GM23338 (cell line): ENCODE measurements around the gene LMAN1L. TPM values are rescaled to one million over a fixed set of nuclear protein-coding genes. Genes with fewer than 3 reads are reported as not detected.

Experiments used
- ATAC-seq: fragments of 200-7000 bp; cut with Tn5 transposase; 3 replicates; pipeline ENCODE4 v1.9.1; 2020
- DNase-seq: peaks from one replicate; pipeline ENCODE4 v3.0.0-alpha.2; 2015; ENCODE audit warnings: low spot score
- H2AFZ ChIP-seq: fragments of 200-600 bp; sonication (generic); 2 replicates; pipeline ENCODE4 v1.8.0; 2016; ENCODE audit warnings: antibody characterized with exemption, mild to moderate bottlenecking, moderate library complexity
- H3F3A ChIP-seq: fragments of 200-600 bp; sonication (generic); replicated peaks from 2 replicates; pipeline ENCODE4 v1.8.0; 2017; ENCODE audit warnings: antibody characterized with exemption, mixed run types, low read depth
- H3K27ac ChIP-seq: fragments of 200-600 bp; sonication (generic); 2 replicates; pipeline ENCODE4 v1.6.1; 2016; ENCODE audit warnings: low read depth
- H3K27me3 ChIP-seq: fragments of 200-600 bp; sonication (generic); 2 replicates; pipeline ENCODE4 v1.8.0; 2016; ENCODE audit warnings: mild to moderate bottlenecking, mixed run types, moderate library complexity; ENCODE audit not compliant: insufficient read depth
- H3K36me3 ChIP-seq: fragments of 200-600 bp; sonication (generic); 2 replicates; pipeline ENCODE4 v1.8.0; 2016; ENCODE audit warnings: mild to moderate bottlenecking; ENCODE audit not compliant: insufficient read depth
- H3K4me1 ChIP-seq: fragments of 200-600 bp; sonication (generic); 2 replicates; pipeline ENCODE4 v1.8.0; 2016; ENCODE audit warnings: mild to moderate bottlenecking, moderate library complexity; ENCODE audit not compliant: insufficient read depth
- H3K4me2 ChIP-seq: fragments of 200-600 bp; sonication (generic); 2 replicates; pipeline ENCODE4 v1.7.1; 2017; ENCODE audit warnings: mixed run types
- H3K4me3 ChIP-seq: fragments of 200-600 bp; sonication (generic); 2 replicates; pipeline ENCODE4 v1.6.1; 2016; ENCODE audit warnings: mixed run types
- H3K79me2 ChIP-seq: fragments of 200-600 bp; sonication (generic); replicated peaks from 2 replicates; pipeline ENCODE4 v1.8.0; 2017; ENCODE audit warnings: mild to moderate bottlenecking; ENCODE audit not compliant: insufficient read depth
- H3K9me2 ChIP-seq: fragments of 200-600 bp; sonication (generic); 2 replicates; pipeline ENCODE4 v1.8.0; 2017; ENCODE audit not compliant: insufficient read depth
- H4K20me1 ChIP-seq: fragments of 200-600 bp; sonication (generic); replicated peaks from 2 replicates; pipeline ENCODE4 v1.8.0; 2017; ENCODE audit warnings: mild to moderate bottlenecking; ENCODE audit not compliant: insufficient read depth
- H3K27ac Mint-ChIP-seq: 2 replicates; pipeline ENCODE4 v1.8.0; 2020; ENCODE audit warnings: inconsistent platforms, mild to moderate bottlenecking, moderate library complexity, mixed read lengths
- H3K27me3 Mint-ChIP-seq: 3 replicates; pipeline ENCODE4 v1.8.0; 2022; ENCODE audit warnings: low read depth, mild to moderate bottlenecking, moderate library complexity, mixed read lengths, inconsistent platforms; ENCODE audit not compliant: insufficient read depth, poor library complexity
- H3K36me3 Mint-ChIP-seq: 3 replicates; pipeline ENCODE4 v1.8.0; 2021; ENCODE audit warnings: low read depth, mild to moderate bottlenecking, inconsistent platforms, moderate library complexity, mixed read lengths
- H3K4me1 Mint-ChIP-seq: 3 replicates; pipeline ENCODE4 v1.8.0; 2020; ENCODE audit warnings: mild to moderate bottlenecking, inconsistent platforms, mixed read lengths
- H3K4me3 Mint-ChIP-seq: 3 replicates; pipeline ENCODE4 v1.8.0; 2021; ENCODE audit warnings: moderate library complexity, mild to moderate bottlenecking, inconsistent platforms, mixed read lengths
- H3K9me3 Mint-ChIP-seq: 3 replicates; pipeline ENCODE4 v1.8.0; 2020; ENCODE audit warnings: moderate library complexity, mild to moderate bottlenecking, inconsistent platforms, mixed read lengths
- CREB1 ChIP-seq: fragments of 250-450 bp; sonication (Bioruptor Pico); IDR thresholded peaks from 2 replicates; pipeline ENCODE4 v1.5.0; 2020; ENCODE audit warnings: low read depth, mild to moderate bottlenecking, moderate library complexity
- EZH2 ChIP-seq: fragments of 200-600 bp; sonication (generic); IDR thresholded peaks from one replicate; pipeline ENCODE4 v1.8.0; 2017; ENCODE audit warnings: antibody characterized with exemption, mild to moderate bottlenecking, low read depth; ENCODE audit not compliant: unreplicated experiment
- EZH2phosphoT487 ChIP-seq: fragments of 200-600 bp; sonication (generic); IDR thresholded peaks from one replicate; pipeline ENCODE4 v1.8.1; 2018; ENCODE audit warnings: antibody characterized with exemption; ENCODE audit not compliant: unreplicated experiment
- STAT1 ChIP-seq: IDR thresholded peaks from one replicate; pipeline ENCODE4 v1.6.1; 2016; ENCODE audit warnings: antibody characterized with exemption; ENCODE audit not compliant: unreplicated experiment
- ZNF114 ChIP-seq: fragments of 250-450 bp; sonication (Bioruptor Pico); IDR thresholded peaks from 2 replicates; pipeline ENCODE4 v1.5.0; 2020; ENCODE audit warnings: mild to moderate bottlenecking, moderate library complexity
- polyA plus RNA-seq: library from polyadenylated mRNA; unstranded; fragments of >200 nt; fragmentation: Nextera tagmentation; extraction: Ambion mirVana; gene quantifications from 2 replicates; pipeline ENCODE4 v1.2.1, GENCODE V29; 2016
- total RNA-seq: library from RNA; depleted of rRNA; stranded (reverse); fragments of >200 nt; shearing (Covaris generic); gene quantifications from 2 replicates; pipeline ENCODE4 v1.2.3, GENCODE V29; 2014
- TF ChIP-seq, protein P1 (sequence below), 2 experiments: fragments of 200-600 bp in 1 of 2; sonication (generic) in 1 of 2; conservative IDR thresholded peaks; 2 replicates each; pipeline versions ENCODE4 v1.5.1 to v1.6.1; 2016 to 2017; ENCODE audit warnings: antibody characterized with exemption in 2 of 2, low read depth in 2 of 2, mild to moderate bottlenecking in 2 of 2, moderate library complexity in 1 of 2
- TF ChIP-seq, protein P2 (sequence below): fragments of 250-450 bp; sonication (Bioruptor Pico); IDR thresholded peaks from 2 replicates; pipeline ENCODE4 v1.5.0; 2020; ENCODE audit warnings: mild to moderate bottlenecking, moderate library complexity
- TF ChIP-seq, protein P3 (sequence below): IDR thresholded peaks from 2 replicates; pipeline ENCODE4 v1.6.1; 2016; ENCODE audit warnings: antibody characterized with exemption

LMAN1L gene
- total and polyA plus RNA-seq, 2 experiments from 2014 or later, result not detected

DNA sequence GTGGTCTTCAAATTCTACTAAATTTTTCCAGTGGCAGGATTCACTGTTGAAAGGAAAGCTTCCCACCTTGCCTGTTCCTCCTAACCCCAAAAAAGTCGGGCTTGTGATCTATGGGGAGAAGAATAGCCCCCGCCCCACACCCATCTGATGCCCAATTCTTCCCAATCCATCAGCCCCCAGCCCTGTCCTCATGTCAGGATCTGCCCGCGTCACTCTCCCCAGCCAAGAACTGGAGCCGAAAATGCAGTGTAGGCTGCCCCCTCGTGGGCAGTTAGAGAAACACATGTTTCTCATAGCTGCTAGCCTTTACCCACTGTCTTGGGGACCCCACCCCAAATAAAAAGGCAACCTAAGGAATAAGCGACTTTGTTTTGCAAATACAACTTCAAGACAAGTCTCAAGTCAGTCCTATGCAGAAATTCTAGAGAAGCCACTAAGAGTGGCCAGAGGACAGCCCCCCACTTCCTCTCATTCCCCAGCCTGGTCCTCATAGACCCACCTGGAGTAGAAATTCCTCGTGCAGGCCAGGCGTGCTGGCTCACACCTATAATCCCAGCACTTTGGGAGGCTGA lies 43.8 kb upstream of the LMAN1L start:
- H3K27ac Mint-ChIP-seq, result no peak overlapping the region
- peak; percentile 81 for DNase-seq
- no peak overlapping the region for H3K27ac ChIP-seq
- peak overlapping the region; percentile 53 for H3K4me3 Mint-ChIP-seq
- H3K9me2 ChIP-seq, result no peaks in the 10 kb centered on the region
- no peaks in the 10 kb centered on the region for H3K27me3 ChIP-seq
- H2AFZ ChIP-seq, result no peak overlapping the region
- H3K9me3 Mint-ChIP-seq, result no peaks in the 10 kb centered on the region
- no peaks in the 10 kb centered on the region for H4K20me1 ChIP-seq
- peak overlapping the region; percentile 34; the same call in 1 of the 2 replicates for H3K4me3 ChIP-seq
- TF ChIP-seq CREB1 (CRISPR knock-in tag) (peak; percentile 70), ZNF114 (CRISPR knock-in tag) (no peak)
- TF ChIP-seq, protein P1, sequence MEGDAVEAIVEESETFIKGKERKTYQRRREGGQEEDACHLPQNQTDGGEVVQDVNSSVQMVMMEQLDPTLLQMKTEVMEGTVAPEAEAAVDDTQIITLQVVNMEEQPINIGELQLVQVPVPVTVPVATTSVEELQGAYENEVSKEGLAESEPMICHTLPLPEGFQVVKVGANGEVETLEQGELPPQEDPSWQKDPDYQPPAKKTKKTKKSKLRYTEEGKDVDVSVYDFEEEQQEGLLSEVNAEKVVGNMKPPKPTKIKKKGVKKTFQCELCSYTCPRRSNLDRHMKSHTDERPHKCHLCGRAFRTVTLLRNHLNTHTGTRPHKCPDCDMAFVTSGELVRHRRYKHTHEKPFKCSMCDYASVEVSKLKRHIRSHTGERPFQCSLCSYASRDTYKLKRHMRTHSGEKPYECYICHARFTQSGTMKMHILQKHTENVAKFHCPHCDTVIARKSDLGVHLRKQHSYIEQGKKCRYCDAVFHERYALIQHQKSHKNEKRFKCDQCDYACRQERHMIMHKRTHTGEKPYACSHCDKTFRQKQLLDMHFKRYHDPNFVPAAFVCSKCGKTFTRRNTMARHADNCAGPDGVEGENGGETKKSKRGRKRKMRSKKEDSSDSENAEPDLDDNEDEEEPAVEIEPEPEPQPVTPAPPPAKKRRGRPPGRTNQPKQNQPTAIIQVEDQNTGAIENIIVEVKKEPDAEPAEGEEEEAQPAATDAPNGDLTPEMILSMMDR (conservative IDR thresholded peaks at IDR 0.05; ENCODE audit: low read depth in 2 of 2), result peak; percentile 95 to 98
- H3K79me2 ChIP-seq, result no peaks in the 10 kb centered on the region
- H3K27me3 Mint-ChIP-seq, result peaks cover 15% of the 10 kb centered on the region
- H3K36me3 Mint-ChIP-seq, result no peaks in the 10 kb centered on the region
- H3K4me1 Mint-ChIP-seq, result peaks cover 22% of the 10 kb centered on the region; the same call in 2 of the 3 replicates
- no peaks in the 10 kb centered on the region for H3K36me3 ChIP-seq
- H3K4me1 ChIP-seq, result peaks cover 4% of the 10 kb centered on the region; the same call in 1 of the 2 replicates
- peak overlapping the region; percentile 68 for H3K4me2 ChIP-seq
- 0 out of 2 replicates have a peak, but pooled peaks cover 3% of the 10 kb centered on the region for H3F3A ChIP-seq
- peak; percentile 48 for ATAC-seq

DNA sequence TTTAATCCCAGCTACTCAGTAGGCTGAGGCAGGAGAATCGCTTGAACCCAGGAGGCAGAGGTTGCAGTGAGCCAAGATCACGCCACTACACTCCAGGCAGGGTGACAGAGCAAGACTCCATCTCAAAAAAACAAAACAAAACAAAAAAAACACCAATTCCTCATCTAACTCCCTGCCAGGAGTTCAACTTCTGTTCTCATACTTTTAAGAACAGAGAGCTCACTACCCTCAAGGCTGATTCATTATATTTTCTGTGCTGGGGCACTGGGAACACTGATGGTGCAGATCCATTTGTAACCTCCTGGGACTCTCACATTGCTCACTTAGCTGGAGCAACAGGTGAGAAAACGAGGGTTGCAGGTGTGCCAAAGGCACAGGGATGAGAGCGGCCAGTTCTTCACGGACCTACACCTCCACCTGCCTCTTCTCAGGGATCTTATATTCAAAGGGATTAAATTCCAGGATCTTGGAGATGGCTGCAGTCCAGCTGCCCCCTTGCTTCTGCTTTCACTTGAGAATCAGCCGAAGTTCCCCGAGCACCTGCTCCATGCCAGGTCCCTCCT lies 43.1 kb upstream of the LMAN1L start:
- H3K9me3 Mint-ChIP-seq, result no peaks in the 10 kb centered on the region
- H3K27ac Mint-ChIP-seq, result no peak overlapping the region
- TF ChIP-seq, protein P1 (conservative IDR thresholded peaks at IDR 0.05; ENCODE audit: low read depth in 2 of 2), result no peak
- TF ChIP-seq STAT1 (no peak), CREB1 (CRISPR knock-in tag) (no peak), EZH2phosphoT487 (no peak), ZNF114 (CRISPR knock-in tag) (no peak), EZH2 (no peak)
- TF ChIP-seq, protein P2, sequence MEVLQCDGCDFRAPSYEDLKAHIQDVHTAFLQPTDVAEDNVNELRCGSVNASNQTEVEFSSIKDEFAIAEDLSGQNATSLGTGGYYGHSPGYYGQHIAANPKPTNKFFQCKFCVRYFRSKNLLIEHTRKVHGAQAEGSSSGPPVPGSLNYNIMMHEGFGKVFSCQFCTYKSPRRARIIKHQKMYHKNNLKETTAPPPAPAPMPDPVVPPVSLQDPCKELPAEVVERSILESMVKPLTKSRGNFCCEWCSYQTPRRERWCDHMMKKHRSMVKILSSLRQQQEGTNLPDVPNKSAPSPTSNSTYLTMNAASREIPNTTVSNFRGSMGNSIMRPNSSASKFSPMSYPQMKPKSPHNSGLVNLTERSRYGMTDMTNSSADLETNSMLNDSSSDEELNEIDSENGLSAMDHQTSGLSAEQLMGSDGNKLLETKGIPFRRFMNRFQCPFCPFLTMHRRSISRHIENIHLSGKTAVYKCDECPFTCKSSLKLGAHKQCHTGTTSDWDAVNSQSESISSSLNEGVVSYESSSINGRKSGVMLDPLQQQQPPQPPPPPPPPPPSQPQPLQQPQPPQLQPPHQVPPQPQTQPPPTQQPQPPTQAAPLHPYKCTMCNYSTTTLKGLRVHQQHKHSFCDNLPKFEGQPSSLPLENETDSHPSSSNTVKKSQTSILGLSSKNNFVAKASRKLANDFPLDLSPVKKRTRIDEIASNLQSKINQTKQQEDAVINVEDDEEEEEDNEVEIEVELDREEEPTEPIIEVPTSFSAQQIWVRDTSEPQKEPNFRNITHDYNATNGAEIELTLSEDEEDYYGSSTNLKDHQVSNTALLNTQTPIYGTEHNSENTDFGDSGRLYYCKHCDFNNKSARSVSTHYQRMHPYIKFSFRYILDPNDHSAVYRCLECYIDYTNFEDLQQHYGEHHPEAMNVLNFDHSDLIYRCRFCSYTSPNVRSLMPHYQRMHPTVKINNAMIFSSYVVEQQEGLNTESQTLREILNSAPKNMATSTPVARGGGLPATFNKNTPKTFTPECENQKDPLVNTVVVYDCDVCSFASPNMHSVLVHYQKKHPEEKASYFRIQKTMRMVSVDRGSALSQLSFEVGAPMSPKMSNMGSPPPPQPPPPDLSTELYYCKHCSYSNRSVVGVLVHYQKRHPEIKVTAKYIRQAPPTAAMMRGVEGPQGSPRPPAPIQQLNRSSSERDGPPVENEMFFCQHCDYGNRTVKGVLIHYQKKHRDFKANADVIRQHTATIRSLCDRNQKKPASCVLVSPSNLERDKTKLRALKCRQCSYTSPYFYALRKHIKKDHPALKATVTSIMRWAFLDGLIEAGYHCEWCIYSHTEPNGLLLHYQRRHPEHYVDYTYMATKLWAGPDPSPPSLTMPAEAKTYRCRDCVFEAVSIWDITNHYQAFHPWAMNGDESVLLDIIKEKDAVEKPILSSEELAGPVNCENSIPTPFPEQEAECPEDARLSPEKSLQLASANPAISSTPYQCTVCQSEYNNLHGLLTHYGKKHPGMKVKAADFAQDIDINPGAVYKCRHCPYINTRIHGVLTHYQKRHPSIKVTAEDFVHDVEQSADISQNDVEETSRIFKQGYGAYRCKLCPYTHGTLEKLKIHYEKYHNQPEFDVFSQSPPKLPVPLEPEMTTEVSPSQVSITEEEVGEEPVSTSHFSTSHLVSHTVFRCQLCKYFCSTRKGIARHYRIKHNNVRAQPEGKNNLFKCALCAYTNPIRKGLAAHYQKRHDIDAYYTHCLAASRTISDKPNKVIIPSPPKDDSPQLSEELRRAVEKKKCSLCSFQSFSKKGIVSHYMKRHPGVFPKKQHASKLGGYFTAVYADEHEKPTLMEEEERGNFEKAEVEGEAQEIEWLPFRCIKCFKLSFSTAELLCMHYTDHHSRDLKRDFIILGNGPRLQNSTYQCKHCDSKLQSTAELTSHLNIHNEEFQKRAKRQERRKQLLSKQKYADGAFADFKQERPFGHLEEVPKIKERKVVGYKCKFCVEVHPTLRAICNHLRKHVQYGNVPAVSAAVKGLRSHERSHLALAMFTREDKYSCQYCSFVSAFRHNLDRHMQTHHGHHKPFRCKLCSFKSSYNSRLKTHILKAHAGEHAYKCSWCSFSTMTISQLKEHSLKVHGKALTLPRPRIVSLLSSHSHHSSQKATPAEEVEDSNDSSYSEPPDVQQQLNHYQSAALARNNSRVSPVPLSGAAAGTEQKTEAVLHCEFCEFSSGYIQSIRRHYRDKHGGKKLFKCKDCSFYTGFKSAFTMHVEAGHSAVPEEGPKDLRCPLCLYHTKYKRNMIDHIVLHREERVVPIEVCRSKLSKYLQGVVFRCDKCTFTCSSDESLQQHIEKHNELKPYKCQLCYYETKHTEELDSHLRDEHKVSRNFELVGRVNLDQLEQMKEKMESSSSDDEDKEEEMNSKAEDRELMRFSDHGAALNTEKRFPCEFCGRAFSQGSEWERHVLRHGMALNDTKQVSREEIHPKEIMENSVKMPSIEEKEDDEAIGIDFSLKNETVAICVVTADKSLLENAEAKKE, result no peak
- TF ChIP-seq, protein P3, sequence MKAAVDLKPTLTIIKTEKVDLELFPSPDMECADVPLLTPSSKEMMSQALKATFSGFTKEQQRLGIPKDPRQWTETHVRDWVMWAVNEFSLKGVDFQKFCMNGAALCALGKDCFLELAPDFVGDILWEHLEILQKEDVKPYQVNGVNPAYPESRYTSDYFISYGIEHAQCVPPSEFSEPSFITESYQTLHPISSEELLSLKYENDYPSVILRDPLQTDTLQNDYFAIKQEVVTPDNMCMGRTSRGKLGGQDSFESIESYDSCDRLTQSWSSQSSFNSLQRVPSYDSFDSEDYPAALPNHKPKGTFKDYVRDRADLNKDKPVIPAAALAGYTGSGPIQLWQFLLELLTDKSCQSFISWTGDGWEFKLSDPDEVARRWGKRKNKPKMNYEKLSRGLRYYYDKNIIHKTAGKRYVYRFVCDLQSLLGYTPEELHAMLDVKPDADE, result no peak

More for the DNA sequence above, 43.1 kb upstream of the LMAN1L start:
- no peaks in the 10 kb centered on the region for H3K27me3 ChIP-seq
- H2AFZ ChIP-seq, result no peak overlapping the region
- H3K4me3 ChIP-seq, result no peak overlapping the region
- DNase-seq, result no peak
- H3F3A ChIP-seq, result 0 out of 2 replicates have a peak, but pooled peaks cover 3% of the 10 kb centered on the region
- H4K20me1 ChIP-seq, result no peaks in the 10 kb centered on the region
- Mint-ChIP-seq H3K4me3 (no peak overlapping the region), H3K27me3 (peaks cover 17% of the 10 kb centered on the region), H3K4me1 (peaks cover 25% of the 10 kb centered on the region; the same call in 2 of the 3 replicates), H3K36me3 (no peaks in the 10 kb centered on the region)
- no peak overlapping the region for H3K4me2 ChIP-seq
- no peak for ATAC-seq
- H3K4me1 ChIP-seq, result peaks cover 8% of the 10 kb centered on the region; the same call in 1 of the 2 replicates
- H3K27ac ChIP-seq, result no peak overlapping the region
- no peaks in the 10 kb centered on the region for H3K36me3 ChIP-seq
- no peaks in the 10 kb centered on the region for H3K79me2 ChIP-seq
- no peaks in the 10 kb centered on the region for H3K9me2 ChIP-seq
